ENCODE measurements around the gene RGS13.

Gene RGS13

GRCh38 chr1:192615055-192615454, 20.9 kb upstream of the RGS13 start:
- Histone ChIP-seq H3K9ac (no peak overlapping the region), H3K4me2 (ENCODE audit: low read length) (no peak overlapping the region), H3K27me3 (ENCODE audit: control insufficient read depth, insufficient read depth, low read length) (no peaks in the 10 kb centered on the region), H3K9me3 (ENCODE audit: control insufficient read depth, low read length) (no peaks in the 10 kb centered on the region), H3K36me3 (ENCODE audit: control insufficient read depth, insufficient read depth, low read length) (no peaks in the 10 kb centered on the region), H3K79me2 (no peaks in the 10 kb centered on the region), H3K27ac (no peak overlapping the region), H3K4me1 (no peaks in the 10 kb centered on the region), H2AFZ (no peak overlapping the region), H3K4me3 (ENCODE audit: low read depth, low read length) (no peak overlapping the region)
- no peak for TF ChIP-seq CTCF (IDR thresholded peaks at IDR 0.05)

- Histone ChIP-seq H3K9me3 (ENCODE audit: control insufficient read depth, low read length) (no peaks in the 10 kb centered on the region), H3K36me3 (ENCODE audit: control insufficient read depth, insufficient read depth, low read length) (no peaks in the 10 kb centered on the region), H3K4me3 (ENCODE audit: low read depth, low read length) (no peak overlapping the region), H3K27me3 (ENCODE audit: control insufficient read depth, insufficient read depth, low read length) (no peaks in the 10 kb centered on the region), H3K9ac (no peak overlapping the region), H3K27ac (no peak overlapping the region), H3K4me2 (ENCODE audit: low read length) (no peak overlapping the region), H2AFZ (no peak overlapping the region), H3K4me1 (no peaks in the 10 kb centered on the region), H3K79me2 (no peaks in the 10 kb centered on the region)
- TF ChIP-seq CTCF (IDR thresholded peaks at IDR 0.05) = no peak
Observed at GRCh38 chr1:192620071-192620635, 15.8 kb upstream of the RGS13 start.

DNA sequence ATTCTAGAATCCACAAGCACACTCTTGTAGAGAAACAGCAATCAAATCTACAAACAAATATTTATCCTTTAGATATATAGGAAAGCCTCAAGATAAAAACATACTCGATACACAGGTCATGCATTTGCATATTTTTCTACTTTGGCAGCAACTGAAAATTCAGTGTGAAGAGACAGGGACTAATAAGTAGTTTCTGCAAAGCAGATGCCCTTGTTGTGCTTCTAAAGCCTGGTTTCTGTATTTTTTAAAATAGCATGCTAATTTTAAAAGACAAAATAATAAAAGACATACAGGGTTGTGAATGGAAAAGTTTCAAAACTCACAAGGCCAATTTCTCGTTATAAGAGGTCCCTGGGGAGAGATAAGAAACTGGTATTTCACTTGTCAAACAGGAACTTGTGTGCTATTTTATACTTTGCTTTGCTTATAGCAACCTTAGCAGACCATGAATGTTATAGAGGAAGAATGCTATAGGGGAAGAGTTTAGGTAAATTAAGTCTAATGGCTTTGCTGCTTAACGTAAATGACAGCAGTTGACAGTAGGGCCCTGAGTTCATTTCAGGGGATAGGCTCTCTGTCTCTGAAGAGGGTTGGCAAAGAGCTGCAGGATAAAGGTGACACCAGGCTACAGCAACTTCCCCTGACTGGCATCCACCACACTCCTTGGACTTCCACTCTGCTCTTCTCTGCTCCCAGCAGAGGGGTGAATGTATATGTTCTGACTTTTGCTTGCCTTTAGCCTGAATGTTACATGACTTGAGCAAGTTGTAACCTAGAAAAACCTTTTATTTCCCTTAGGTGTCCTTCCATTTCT, 9.4 kb upstream of the RGS13 start:
- H3K27me3 ChIP-seq (ENCODE audit: control insufficient read depth, insufficient read depth, low read length) = no peaks in the 10 kb centered on the region
- H3K9me3 ChIP-seq (ENCODE audit: control insufficient read depth, low read length) = no peaks in the 10 kb centered on the region
- TF ChIP-seq CTCF (IDR thresholded peaks at IDR 0.05) = no peak
- H3K36me3 ChIP-seq (ENCODE audit: control insufficient read depth, insufficient read depth, low read length) = no peaks in the 10 kb centered on the region
- H3K4me3 ChIP-seq (ENCODE audit: low read depth, low read length) = no peak overlapping the region
- H3K9ac ChIP-seq = no peak overlapping the region
- no peaks in the 10 kb centered on the region for H3K4me1 ChIP-seq
- H2AFZ ChIP-seq = no peak overlapping the region
- no peak overlapping the region for H3K27ac ChIP-seq
- no peaks in the 10 kb centered on the region for H3K79me2 ChIP-seq
- H3K4me2 ChIP-seq (ENCODE audit: low read length) = no peak overlapping the region

DNA sequence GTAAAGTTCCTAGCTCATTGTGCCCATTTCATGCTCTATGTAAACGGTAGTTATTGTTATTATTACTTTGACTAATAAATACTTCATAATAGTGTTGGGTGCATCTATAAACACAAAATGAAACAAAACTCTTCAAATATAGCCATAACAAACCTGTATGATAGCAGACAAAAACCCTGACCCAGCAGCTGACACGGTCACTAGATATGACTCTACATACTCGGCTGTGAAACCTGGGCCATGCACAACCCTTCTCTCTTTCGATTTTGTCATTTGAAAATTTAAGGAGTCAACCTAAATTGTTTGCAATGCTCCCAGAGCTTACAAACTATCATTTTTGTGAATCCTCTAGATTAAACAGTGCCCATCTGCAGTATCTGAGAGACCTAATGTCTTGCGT, 8.0 kb upstream of the RGS13 start:
- Histone ChIP-seq H3K36me3 (ENCODE audit: control insufficient read depth, insufficient read depth, low read length) (no peaks in the 10 kb centered on the region), H3K27me3 (ENCODE audit: control insufficient read depth, insufficient read depth, low read length) (no peaks in the 10 kb centered on the region), H3K79me2 (no peaks in the 10 kb centered on the region), H3K9me3 (ENCODE audit: control insufficient read depth, low read length) (no peaks in the 10 kb centered on the region), H3K27ac (no peak overlapping the region), H3K4me3 (ENCODE audit: low read depth, low read length) (no peak overlapping the region), H2AFZ (no peak overlapping the region), H3K9ac (no peak overlapping the region), H3K4me1 (no peaks in the 10 kb centered on the region), H3K4me2 (ENCODE audit: low read length) (no peak overlapping the region)
- no peak for TF ChIP-seq CTCF (IDR thresholded peaks at IDR 0.05)

All from parathyroid adenoma (tissue), 2 donors.